MM.1S (cell line): ENCODE measurements around the gene SYTL2.

ENCODE experiments used
- DNase-seq: peaks from one replicate; pipeline ENCODE4 v3.0.0-alpha.2; 2015
- H2AFZ ChIP-seq: fragments of 300-600 bp; sonication (generic); 2 replicates; pipeline ENCODE4 v1.6.0; 2016; ENCODE audit warnings: antibody characterized with exemption, low read length
- H3F3A ChIP-seq: fragments of 300-600 bp; sonication (generic); 2 replicates; pipeline ENCODE4 v1.6.1; 2016; ENCODE audit warnings: mild to moderate bottlenecking, antibody characterized with exemption, low read length, moderate library complexity, mixed read lengths; ENCODE audit not compliant: insufficient read depth
- H3K27ac ChIP-seq: fragments of 300-600 bp; sonication (generic); 2 replicates; pipeline ENCODE4 v1.5.1; 2016; ENCODE audit warnings: mild to moderate bottlenecking, low read length
- H3K27me3 ChIP-seq: fragments of 300-600 bp; sonication (generic); replicated peaks from 2 replicates; pipeline ENCODE4 v1.6.0; 2016; ENCODE audit warnings: low read length; ENCODE audit not compliant: insufficient read depth
- H3K36me3 ChIP-seq: fragments of 300-600 bp; sonication (generic); replicated peaks from 2 replicates; pipeline ENCODE4 v1.6.1; 2016; ENCODE audit warnings: mild to moderate bottlenecking, low read length, mixed read lengths; ENCODE audit not compliant: insufficient read depth
- H3K4me1 ChIP-seq: fragments of 300-600 bp; sonication (generic); 2 replicates; pipeline ENCODE4 v1.6.1; 2016; ENCODE audit warnings: low read length, mixed read lengths
- H3K4me2 ChIP-seq: fragments of 300-600 bp; sonication (generic); 2 replicates; pipeline ENCODE4 v1.6.0; 2016; ENCODE audit warnings: low read depth, low read length
- H3K4me3 ChIP-seq: fragments of 300-600 bp; sonication (generic); 2 replicates; pipeline ENCODE4 v1.5.1; 2016; ENCODE audit warnings: low read length, mixed read lengths
- H3K79me2 ChIP-seq: fragments of 300-600 bp; sonication (generic); 2 replicates; pipeline ENCODE4 v1.6.1; 2016; ENCODE audit warnings: mixed run types, low read length, mixed read lengths
- H3K9ac ChIP-seq: fragments of 300-600 bp; sonication (generic); 2 replicates; pipeline ENCODE4 v1.6.1; 2016; ENCODE audit warnings: low read length, mixed read lengths
- H3K9me2 ChIP-seq: fragments of 300-600 bp; sonication (generic); replicated peaks from 2 replicates; pipeline ENCODE4 v1.6.1; 2016; ENCODE audit warnings: mild to moderate bottlenecking, low read length, mixed read lengths; ENCODE audit not compliant: insufficient read depth
- H3K9me3 ChIP-seq: fragments of 300-600 bp; sonication (generic); replicated peaks from 2 replicates; pipeline ENCODE4 v1.6.1; 2016; ENCODE audit warnings: mild to moderate bottlenecking, low read length, mixed read lengths; ENCODE audit not compliant: insufficient read depth
- H4K20me1 ChIP-seq: fragments of 300-600 bp; sonication (generic); 2 replicates; pipeline ENCODE4 v1.6.1; 2016; ENCODE audit warnings: mild to moderate bottlenecking, low read length, moderate library complexity, mixed read lengths; ENCODE audit not compliant: insufficient read depth
- CTCF ChIP-seq: fragments of 300-600 bp; sonication (generic); IDR thresholded peaks from 2 replicates; pipeline ENCODE4 v1.5.1; 2016; ENCODE audit warnings: antibody characterized with exemption, low read length, mixed read lengths
- EZH2 ChIP-seq: fragments of 300-600 bp; sonication (generic); optimal IDR thresholded peaks from 2 replicates; pipeline ENCODE3; 2017; ENCODE audit warnings: low read depth, mild to moderate bottlenecking, antibody characterized with exemption, low read length, mixed read lengths
- EZH2phosphoT487 ChIP-seq: fragments of 300-600 bp; sonication (generic); IDR thresholded peaks from 2 replicates; pipeline ENCODE4 v1.6.1; 2018; ENCODE audit warnings: antibody characterized with exemption, low read length

The SYTL2 gene

GRCh38 chr11:85647078-85647477 lies 163.9 kb downstream of the SYTL2 start:
- Histone ChIP-seq H3K9me2 (no peaks in the 10 kb centered on the region), H3K9me3 (no peaks in the 10 kb centered on the region), H2AFZ (peak overlapping the region; percentile 56), H3K4me1 (peaks cover 10% of the 10 kb centered on the region), H3K4me3 (peak overlapping the region; percentile 66), H3K27me3 (no peaks in the 10 kb centered on the region), H3K36me3 (no peaks in the 10 kb centered on the region), H3K4me2 (peak overlapping the region; percentile 62), H3K9ac (peak overlapping the region; percentile 70), H3F3A (peaks cover 23% of the 10 kb centered on the region), H3K79me2 (peaks cover 39% of the 10 kb centered on the region), H3K27ac (peak overlapping the region; percentile 73; the same call in 1 of the 2 replicates), H4K20me1 (no peaks in the 10 kb centered on the region)
- no peak for DNase-seq
- no peak for TF ChIP-seq EZH2phosphoT487
- no peak for TF ChIP-seq CTCF
- no peak for TF ChIP-seq EZH2
